SH-SY5Y (cell line): Measurements from ENCODE around the gene ZNF14.

ENCODE experiments used
- GATA2 ChIP-seq: IDR thresholded peaks from 2 replicates; pipeline ENCODE4 v1.6.1; 2011; ENCODE audit warnings: mild to moderate bottlenecking, low read depth, low read length
- GATA3 ChIP-seq: IDR thresholded peaks from 2 replicates; pipeline ENCODE4 v1.6.1; 2011; ENCODE audit warnings: low read depth, mild to moderate bottlenecking, low read length, moderate library complexity

DNA sequence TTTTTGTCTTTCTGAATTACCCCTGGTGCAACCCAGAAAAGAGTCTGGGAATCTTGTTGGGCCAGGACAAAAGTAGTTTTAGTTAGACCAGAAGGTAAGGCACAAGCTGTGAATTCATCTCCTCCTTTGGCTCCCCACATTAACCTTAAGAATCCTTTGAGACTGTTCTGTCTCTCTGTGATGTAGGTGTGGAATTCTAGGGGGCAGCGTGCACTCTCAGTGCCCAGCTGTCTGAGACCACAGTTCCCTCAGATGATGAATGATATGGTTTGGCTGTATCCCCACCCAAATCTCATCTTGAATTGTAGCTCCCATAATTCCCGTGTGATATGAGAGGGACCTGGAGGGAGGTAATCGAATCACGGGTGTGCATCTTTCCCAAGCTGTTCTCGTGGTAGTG, 44.8 kb upstream of the ZNF14 start:
- TF ChIP-seq GATA2 (no peak), GATA3 (no peak)
